GM12873 (cell line): ENCODE measurements around the gene TNS3.

Experiments used
- CTCF ChIP-seq: IDR thresholded peaks from 2 replicates; pipeline ENCODE4 v1.5.1; 2012; ENCODE audit warnings: low read depth, mild to moderate bottlenecking, moderate library complexity, low read length, control low read depth; ENCODE audit not compliant: insufficient read depth; ENCODE audit errors: missing control alignments

Gene TNS3

GRCh38 chr7:47375121-47375938, 206.6 kb downstream of the TNS3 start:
- TF ChIP-seq CTCF, result no peak

GRCh38 chr7:47374538-47374937, 207.4 kb downstream of the TNS3 start:
- no peak for TF ChIP-seq CTCF

GRCh38 chr7:47373871-47374451, 207.9 kb downstream of the TNS3 start:
- TF ChIP-seq CTCF, result no peak

DNA sequence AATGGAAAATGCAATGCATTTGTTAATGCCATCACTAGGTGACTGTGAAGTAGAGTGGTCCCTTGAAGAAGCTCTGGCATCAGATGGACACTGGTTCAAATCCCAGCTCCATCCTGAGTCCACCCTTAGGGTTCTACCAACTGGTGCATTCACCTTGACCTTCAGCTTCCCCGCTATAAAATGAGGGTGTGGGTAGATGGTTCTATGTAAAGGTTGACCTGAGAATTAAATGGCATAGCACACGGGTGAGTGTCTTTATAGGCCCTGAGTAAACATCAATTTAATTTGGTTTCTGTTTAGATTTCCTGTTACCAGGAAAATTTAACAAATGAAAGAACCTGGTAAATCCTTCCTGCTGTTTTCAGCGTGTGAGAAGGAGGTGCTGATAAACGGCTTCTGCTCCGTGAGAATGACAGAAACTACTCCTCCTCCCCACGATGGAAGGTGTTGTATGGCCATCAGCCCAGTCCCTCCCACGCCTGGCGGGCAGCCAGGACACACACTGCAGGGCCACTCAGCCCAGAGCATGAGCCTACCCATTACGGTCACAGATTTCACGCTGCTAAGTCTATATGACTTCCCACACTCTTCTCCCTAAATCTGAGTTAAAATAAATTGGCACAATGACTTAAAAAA, 210.1 kb downstream of the TNS3 start:
- no peak for TF ChIP-seq CTCF

DNA sequence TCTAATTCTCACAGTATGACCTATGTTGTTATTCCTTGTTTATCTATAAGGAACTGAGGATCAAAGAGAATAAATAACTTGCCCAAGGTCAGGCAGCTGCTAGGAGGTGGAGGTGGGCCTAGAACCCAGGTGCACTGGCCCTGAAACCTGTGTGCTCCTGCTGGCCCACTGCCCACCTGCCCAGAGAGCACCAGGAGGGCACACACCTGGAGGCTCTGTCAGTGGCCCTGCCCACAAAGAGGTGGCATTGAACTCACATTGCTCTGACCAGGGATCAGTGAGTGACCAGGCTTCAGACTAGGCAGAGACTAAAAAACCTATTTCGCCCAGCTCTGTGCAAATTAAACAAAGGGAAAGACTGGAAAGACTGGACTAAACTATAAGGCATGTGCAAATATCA, 210.6 kb downstream of the TNS3 start:
- no peak for TF ChIP-seq CTCF

DNA sequence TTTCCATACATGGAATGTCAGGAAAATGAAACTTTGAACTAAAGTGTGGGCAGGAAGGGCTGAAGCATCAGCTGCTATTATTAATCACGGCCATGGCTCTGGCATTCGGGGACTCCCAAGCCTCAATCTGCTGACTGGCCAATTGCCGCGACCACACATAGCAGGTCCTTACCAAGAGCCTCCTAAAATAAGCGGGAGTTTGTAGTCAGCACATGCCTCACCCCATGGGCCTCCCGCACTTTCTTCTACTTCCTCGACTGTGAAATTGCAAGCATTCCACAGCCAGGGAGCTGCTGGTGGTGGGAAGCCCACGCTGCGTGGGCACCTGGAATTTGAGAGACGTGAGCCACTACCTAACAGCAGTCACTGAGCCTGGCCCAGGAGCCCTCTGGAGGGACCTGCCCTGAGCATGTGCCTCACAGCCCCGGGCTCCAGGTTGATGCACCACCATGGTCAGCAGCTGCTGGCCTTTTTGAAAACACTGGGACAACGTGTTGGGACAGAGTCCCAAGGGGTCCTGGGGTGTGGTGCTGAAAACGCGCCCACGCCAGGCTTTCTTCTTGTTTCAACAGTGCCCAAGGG, 211.4 kb downstream of the TNS3 start:
- TF ChIP-seq CTCF, result no peak

GRCh38 chr7:47369736-47370135, 212.2 kb downstream of the TNS3 start:
- TF ChIP-seq CTCF, result no peak
